ENCODE data around the gene TATDN2. TPM values are rescaled to one million over a fixed set of nuclear protein-coding genes. Genes with fewer than 3 reads are reported as not detected.

The TATDN2 gene
- total and polyA plus RNA-seq, 9 of the 15 experiments (the other 6 are each of a cell fraction or from before 2014, with no cell fraction given) = 5.2 to 44.7 (median 25.8) TPM

GRCh38 chr3:10289077-10289476 lies 40.8 kb downstream of the TATDN2 start (continued):
- TF ChIP-seq ATF2 (CRISPR knock-in tag; IDR thresholded peaks at IDR 0.05) (no peak), OTX1 (CRISPR knock-in tag; IDR thresholded peaks at IDR 0.05) (no peak), FOXP4 (CRISPR knock-in tag; IDR thresholded peaks at IDR 0.05; ENCODE audit: borderline replicate concordance) (no peak), FOXA3 (CRISPR knock-in tag; conservative IDR thresholded peaks at IDR 0.05 in 1 of 2, IDR thresholded peaks at IDR 0.05 in 1 of 2) (no peak), NCOA6 (IDR thresholded peaks at IDR 0.05) (no peak), ZBTB2 (IDR thresholded peaks at IDR 0.05) (no peak), POLR2AphosphoS5 (IDR thresholded peaks at IDR 0.05; ENCODE audit: control insufficient read depth, insufficient read depth, low read depth, low read length) (no peak), SMARCC2 (IDR thresholded peaks at IDR 0.05; ENCODE audit: low read depth) (no peak)

Data from K562 (cell line).